Measurements from ENCODE around the gene PASK. TPM values are rescaled to one million over a fixed set of nuclear protein-coding genes. Genes with fewer than 3 reads are reported as not detected.

The PASK gene
- total RNA-seq, 1 donor from 2014 or later, result 60.4 TPM

- Mint-ChIP-seq H3K9me3 (ENCODE audit: low read depth) (no peaks in the 10 kb centered on the region), H3K4me3 (ENCODE audit: low read depth) (no peak overlapping the region), H3K36me3 (ENCODE audit: insufficient read depth) (peaks cover 6% of the 10 kb centered on the region), H3K27ac (no peak overlapping the region), H3K27me3 (no peaks in the 10 kb centered on the region), H3K4me1 (ENCODE audit: low read depth) (no peaks in the 10 kb centered on the region)
- no peak for TF ChIP-seq CTCF (IDR thresholded peaks at IDR 0.05; ENCODE audit: unreplicated experiment)
- no peak for DNase-seq (ENCODE audit: low spot score, unreplicated experiment)
Observed at GRCh38 chr2:241132538-241133435, 16.5 kb downstream of the PASK start.

- no peaks in the 10 kb centered on the region for H3K4me1 Mint-ChIP-seq (ENCODE audit: low read depth)
- peaks cover 6% of the 10 kb centered on the region for H3K36me3 Mint-ChIP-seq (ENCODE audit: insufficient read depth)
- no peaks in the 10 kb centered on the region for H3K9me3 Mint-ChIP-seq (ENCODE audit: low read depth)
- no peak for TF ChIP-seq CTCF (IDR thresholded peaks at IDR 0.05; ENCODE audit: unreplicated experiment)
- no peak overlapping the region for H3K27ac Mint-ChIP-seq
- no peak for DNase-seq (ENCODE audit: low spot score, unreplicated experiment)
- no peaks in the 10 kb centered on the region for H3K27me3 Mint-ChIP-seq
- H3K4me3 Mint-ChIP-seq (ENCODE audit: low read depth), result no peak overlapping the region
Observed at GRCh38 chr2:241131531-241131930, 17.7 kb downstream of the PASK start.

GRCh38 chr2:241130316-241130715 lies 19.0 kb downstream of the PASK start:
- H3K4me3 Mint-ChIP-seq (ENCODE audit: low read depth), result no peak overlapping the region
- no peak for DNase-seq (ENCODE audit: low spot score, unreplicated experiment)
- TF ChIP-seq CTCF (IDR thresholded peaks at IDR 0.05; ENCODE audit: unreplicated experiment), result no peak
- H3K27me3 Mint-ChIP-seq, result no peaks in the 10 kb centered on the region
- peaks cover 3% of the 10 kb centered on the region for H3K36me3 Mint-ChIP-seq (ENCODE audit: insufficient read depth)
- H3K9me3 Mint-ChIP-seq (ENCODE audit: low read depth), result no peaks in the 10 kb centered on the region
- H3K4me1 Mint-ChIP-seq (ENCODE audit: low read depth), result no peaks in the 10 kb centered on the region
- H3K27ac Mint-ChIP-seq, result no peak overlapping the region

- TF ChIP-seq CTCF (IDR thresholded peaks at IDR 0.05; ENCODE audit: unreplicated experiment), result no peak
- H3K27ac Mint-ChIP-seq, result no peak overlapping the region
- no peak overlapping the region for H3K4me3 Mint-ChIP-seq (ENCODE audit: low read depth)
- H3K9me3 Mint-ChIP-seq (ENCODE audit: low read depth), result no peaks in the 10 kb centered on the region
- H3K4me1 Mint-ChIP-seq (ENCODE audit: low read depth), result no peaks in the 10 kb centered on the region
- H3K27me3 Mint-ChIP-seq, result no peaks in the 10 kb centered on the region
- H3K36me3 Mint-ChIP-seq (ENCODE audit: insufficient read depth), result peaks cover 3% of the 10 kb centered on the region
- no peak for DNase-seq (ENCODE audit: low spot score, unreplicated experiment)
Observed at GRCh38 chr2:241129086-241129871, 20.0 kb downstream of the PASK start.

- no peak for DNase-seq (ENCODE audit: low spot score, unreplicated experiment)
- H3K4me1 Mint-ChIP-seq (ENCODE audit: low read depth), result no peaks in the 10 kb centered on the region
- no peaks in the 10 kb centered on the region for H3K27me3 Mint-ChIP-seq
- no peak overlapping the region for H3K4me3 Mint-ChIP-seq (ENCODE audit: low read depth)
- H3K27ac Mint-ChIP-seq, result no peak overlapping the region
- TF ChIP-seq CTCF (IDR thresholded peaks at IDR 0.05; ENCODE audit: unreplicated experiment), result no peak
- peaks cover 3% of the 10 kb centered on the region for H3K36me3 Mint-ChIP-seq (ENCODE audit: insufficient read depth)
- no peaks in the 10 kb centered on the region for H3K9me3 Mint-ChIP-seq (ENCODE audit: low read depth)
Observed at GRCh38 chr2:241128266-241128665, 21.0 kb downstream of the PASK start.
